Measurements from ENCODE around the gene FMN2. TPM values are rescaled to one million over a fixed set of nuclear protein-coding genes. Genes with fewer than 3 reads are reported as not detected.
"Not testable (repeated sequence)": the region's sequence is repeated elsewhere in the genome, so short reads cannot be mapped to it uniquely, and the experiment has no call there.

Gene FMN2
- total and polyA plus RNA-seq, 9 donors, result 0.24 to 0.81 (median 0.39) TPM

DNA sequence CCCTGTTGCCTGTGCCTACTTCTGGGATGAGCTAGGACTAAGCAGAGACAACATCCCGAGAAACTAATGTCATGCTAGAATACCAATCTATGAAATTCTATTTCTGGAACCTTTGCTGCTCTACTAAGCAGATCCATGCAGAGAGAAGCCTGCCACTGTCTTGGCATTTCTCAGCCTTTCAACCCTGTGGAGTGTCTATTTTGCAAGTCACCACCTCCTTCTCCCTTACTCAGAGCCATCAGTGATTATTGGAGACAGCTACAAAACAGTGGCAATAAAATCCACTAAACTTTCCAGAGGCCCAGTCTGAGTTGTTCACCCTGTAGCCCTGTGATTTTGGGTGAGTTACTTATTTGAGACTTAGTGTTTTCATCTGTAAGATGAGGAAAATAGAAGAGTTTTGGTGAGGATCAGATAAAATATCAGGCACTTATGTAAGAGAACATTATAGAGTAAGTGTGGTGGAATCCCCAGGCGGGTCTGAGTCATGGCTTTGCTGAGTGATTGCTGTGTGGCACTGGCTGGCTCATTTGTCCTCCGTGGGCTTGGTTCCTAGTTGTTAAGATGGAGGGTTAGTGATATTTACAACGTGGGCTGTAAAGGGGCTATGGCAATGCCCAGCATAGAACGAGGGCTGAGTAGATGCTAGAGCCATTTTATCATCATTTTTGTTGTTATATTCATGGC lies 61.1 kb downstream of the FMN2 start:
- Histone ChIP-seq H3K4me3 (ENCODE audit: low read length) (no peak overlapping the region), H3K9me3 (replicated peaks; ENCODE audit: control insufficient read depth, low read depth, low read length) (no peaks in the 10 kb centered on the region), H3K36me3 (ENCODE audit: control insufficient read depth, insufficient read depth, low read length) (no peaks in the 10 kb centered on the region), H3K27me3 (ENCODE audit: control insufficient read depth, insufficient read depth, low read length) (no peaks in the 10 kb centered on the region), H3K27ac (ENCODE audit: low read length) (no peak overlapping the region), H3K4me1 (ENCODE audit: control insufficient read depth, insufficient read depth, low read length) (no peaks in the 10 kb centered on the region)
- no peak for DNase-seq
- WGBS (ENCODE audit: insufficient coverage), result 78% methylated on average over 3 of the region's 5 CpGs

DNA sequence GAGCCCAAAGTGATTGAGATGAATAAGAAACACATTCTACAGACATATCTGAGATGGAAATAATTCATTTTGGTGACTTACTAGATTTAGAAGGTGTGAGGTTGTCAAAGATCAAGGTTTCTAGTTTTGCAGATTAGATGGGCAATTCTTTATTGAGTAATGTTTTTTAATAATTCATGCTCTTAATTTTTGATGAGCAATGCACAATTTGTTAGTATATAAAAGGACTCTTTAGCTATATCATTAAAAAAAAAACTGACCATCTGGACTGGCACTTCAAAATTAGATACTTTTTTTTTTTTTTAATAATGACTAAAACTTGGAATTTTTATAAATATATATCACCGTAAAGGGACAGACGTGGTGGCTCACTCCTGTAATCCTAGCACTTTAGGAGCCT lies 63.9 kb downstream of the FMN2 start:
- no peaks in the 10 kb centered on the region for H3K27me3 ChIP-seq (ENCODE audit: control insufficient read depth, insufficient read depth, low read length)
- H3K36me3 ChIP-seq (ENCODE audit: control insufficient read depth, insufficient read depth, low read length), result no peaks in the 10 kb centered on the region
- H3K4me1 ChIP-seq (ENCODE audit: control insufficient read depth, insufficient read depth, low read length), result no peaks in the 10 kb centered on the region
- no peaks in the 10 kb centered on the region for H3K9me3 ChIP-seq (replicated peaks; ENCODE audit: control insufficient read depth, low read depth, low read length)
- WGBS (ENCODE audit: insufficient coverage), result no CpG with 5 or more reads among the region's 2 CpGs
- DNase-seq, result no peak
- no peak overlapping the region for H3K27ac ChIP-seq (ENCODE audit: low read length)
- H3K4me3 ChIP-seq (ENCODE audit: low read length), result no peak overlapping the region

DNA sequence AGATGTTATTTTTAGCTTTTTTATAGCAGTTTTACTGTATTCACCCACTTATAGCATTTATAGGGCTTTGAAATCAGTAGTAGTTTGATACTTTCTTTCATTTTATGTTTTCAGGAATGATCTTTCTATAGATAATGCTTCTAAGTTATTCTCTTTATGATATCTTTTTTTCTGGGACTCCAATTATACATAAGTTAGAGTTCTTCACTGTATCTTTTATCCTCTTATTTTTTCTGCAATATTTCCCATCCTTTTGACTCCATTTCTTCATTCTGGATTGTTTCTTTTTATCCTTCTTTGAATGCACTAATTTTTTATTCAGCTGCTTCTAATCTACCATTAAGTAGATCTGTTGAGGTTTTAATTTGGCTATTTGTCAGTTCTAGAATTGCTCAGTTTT lies 73.1 kb downstream of the FMN2 start:
- Histone ChIP-seq H3K9me3 (replicated peaks; ENCODE audit: control insufficient read depth, low read depth, low read length) (peaks cover 5% of the 10 kb centered on the region), H3K27me3 (ENCODE audit: control insufficient read depth, insufficient read depth, low read length) (no peaks in the 10 kb centered on the region), H3K36me3 (ENCODE audit: control insufficient read depth, insufficient read depth, low read length) (no peaks in the 10 kb centered on the region), H3K27ac (ENCODE audit: low read length) (no peak overlapping the region), H3K4me3 (ENCODE audit: low read length) (no peak overlapping the region), H3K4me1 (ENCODE audit: control insufficient read depth, insufficient read depth, low read length) (no peaks in the 10 kb centered on the region)
- DNase-seq, result no peak

DNA sequence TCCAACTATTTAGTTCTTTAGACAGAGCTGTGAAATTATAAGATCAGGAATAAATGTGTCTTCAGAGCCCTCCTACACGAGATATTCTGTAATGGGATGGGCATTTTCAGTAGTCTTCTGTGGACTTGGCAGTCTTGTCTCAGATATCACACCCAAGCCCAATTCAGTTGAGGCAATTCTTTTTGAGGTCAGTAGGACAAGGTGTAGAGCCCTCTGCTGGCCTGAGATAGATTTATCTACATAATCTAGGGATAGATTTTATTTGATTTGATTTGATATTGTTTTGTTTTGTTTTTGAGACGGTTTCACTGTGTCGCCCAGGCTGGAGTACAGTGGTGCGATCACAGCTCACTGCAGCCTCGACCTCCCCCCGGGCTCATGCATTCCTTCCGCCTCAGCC lies 77.5 kb downstream of the FMN2 start:
- Histone ChIP-seq H3K36me3 (ENCODE audit: control insufficient read depth, insufficient read depth, low read length) (no peaks in the 10 kb centered on the region), H3K4me1 (ENCODE audit: control insufficient read depth, insufficient read depth, low read length) (no peaks in the 10 kb centered on the region), H3K9me3 (replicated peaks; ENCODE audit: control insufficient read depth, low read depth, low read length) (peaks cover 2% of the 10 kb centered on the region), H3K27ac (ENCODE audit: low read length) (no peak overlapping the region), H3K4me3 (ENCODE audit: low read length) (no peak overlapping the region), H3K27me3 (ENCODE audit: control insufficient read depth, insufficient read depth, low read length) (no peaks in the 10 kb centered on the region)
- 80% methylated on average over 1 of the region's 7 CpGs for WGBS (ENCODE audit: insufficient coverage)
- DNase-seq, result no peak

DNA sequence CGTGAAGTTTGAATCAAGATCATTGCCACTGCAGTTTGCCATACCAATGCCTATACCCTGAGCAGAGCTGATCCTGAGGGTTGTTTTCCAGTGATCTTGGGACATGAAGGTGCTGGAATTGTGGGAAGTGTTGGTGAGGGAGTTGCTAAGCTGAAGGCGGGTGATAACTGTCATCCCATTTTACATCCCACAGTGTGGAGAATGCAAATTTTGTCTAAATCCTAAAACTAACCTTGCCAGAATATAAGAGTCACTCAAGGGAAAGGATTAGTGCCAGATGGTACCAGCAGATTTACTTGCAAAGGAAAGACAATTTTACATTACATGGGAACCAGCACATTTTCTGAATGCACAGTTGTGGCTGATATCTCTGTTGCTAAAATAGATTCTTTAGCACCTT lies 78.6 kb downstream of the FMN2 start:
- Histone ChIP-seq H3K27me3 (ENCODE audit: control insufficient read depth, insufficient read depth, low read length) (no peaks in the 10 kb centered on the region), H3K36me3 (ENCODE audit: control insufficient read depth, insufficient read depth, low read length) (no peaks in the 10 kb centered on the region), H3K4me1 (ENCODE audit: control insufficient read depth, insufficient read depth, low read length) (no peaks in the 10 kb centered on the region), H3K4me3 (ENCODE audit: low read length) (no peak overlapping the region), H3K27ac (ENCODE audit: low read length) (no peak overlapping the region), H3K9me3 (replicated peaks; ENCODE audit: control insufficient read depth, low read depth, low read length) (no peaks in the 10 kb centered on the region)
- no CpG with 5 or more reads among the region's 2 CpGs for WGBS (ENCODE audit: insufficient coverage)
- no peak for DNase-seq

DNA sequence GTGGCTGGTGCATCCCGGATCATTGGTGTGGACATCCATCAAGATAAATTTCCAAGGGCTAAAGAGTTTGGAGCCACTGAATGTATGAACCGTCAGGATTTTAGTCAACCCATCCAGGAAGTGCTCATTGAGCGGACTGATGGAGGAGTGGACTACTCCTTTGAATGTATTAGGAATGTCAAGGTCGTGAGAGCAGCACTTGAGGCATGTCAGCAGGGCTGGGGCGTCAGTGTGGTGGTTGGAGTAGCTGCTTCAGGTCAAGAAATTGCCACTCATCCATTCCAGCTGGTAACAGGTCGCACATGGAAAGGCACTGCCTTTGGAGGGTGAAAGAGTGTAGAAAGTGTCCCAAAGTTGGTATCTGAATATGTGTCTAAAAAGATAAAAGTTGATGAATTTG lies 79.1 kb downstream of the FMN2 start:
- Histone ChIP-seq H3K4me1 (ENCODE audit: control insufficient read depth, insufficient read depth, low read length) (no peaks in the 10 kb centered on the region), H3K4me3 (ENCODE audit: low read length) (no peak overlapping the region), H3K27me3 (ENCODE audit: control insufficient read depth, insufficient read depth, low read length) (no peaks in the 10 kb centered on the region), H3K9me3 (replicated peaks; ENCODE audit: control insufficient read depth, low read depth, low read length) (no peaks in the 10 kb centered on the region), H3K36me3 (ENCODE audit: control insufficient read depth, insufficient read depth, low read length) (no peaks in the 10 kb centered on the region), H3K27ac (ENCODE audit: low read length) (no peak overlapping the region)
- WGBS (ENCODE audit: insufficient coverage), result 82% methylated on average over 4 of the region's 6 CpGs
- DNase-seq, result no peak

DNA sequence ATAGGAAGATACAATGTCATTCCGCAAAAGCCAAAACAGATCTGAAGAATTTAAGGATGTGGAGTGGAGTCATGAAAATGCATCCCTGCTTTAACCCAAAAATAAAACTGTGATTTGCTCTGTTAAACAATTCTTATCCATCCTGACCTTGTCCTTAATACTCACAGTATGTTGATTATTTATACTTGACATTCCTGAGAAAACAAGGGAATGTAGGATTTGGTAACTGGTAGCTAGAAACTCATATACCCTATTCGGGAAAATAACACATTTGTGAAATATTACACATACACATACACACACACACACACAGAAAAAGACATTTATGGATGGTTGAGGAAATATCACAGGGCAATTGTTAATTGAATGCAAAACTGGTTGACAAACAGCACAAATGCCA lies 80.2 kb downstream of the FMN2 start:
- Histone ChIP-seq H3K27ac (ENCODE audit: low read length) (no peak overlapping the region), H3K9me3 (replicated peaks; ENCODE audit: control insufficient read depth, low read depth, low read length) (no peaks in the 10 kb centered on the region), H3K4me1 (ENCODE audit: control insufficient read depth, insufficient read depth, low read length) (no peaks in the 10 kb centered on the region), H3K27me3 (ENCODE audit: control insufficient read depth, insufficient read depth, low read length) (no peaks in the 10 kb centered on the region), H3K36me3 (ENCODE audit: control insufficient read depth, insufficient read depth, low read length) (no peaks in the 10 kb centered on the region), H3K4me3 (ENCODE audit: low read length) (no peak overlapping the region)
- DNase-seq, result no peak
- WGBS (ENCODE audit: insufficient coverage), result no CpG with 5 or more reads among the region's 2 CpGs

DNA sequence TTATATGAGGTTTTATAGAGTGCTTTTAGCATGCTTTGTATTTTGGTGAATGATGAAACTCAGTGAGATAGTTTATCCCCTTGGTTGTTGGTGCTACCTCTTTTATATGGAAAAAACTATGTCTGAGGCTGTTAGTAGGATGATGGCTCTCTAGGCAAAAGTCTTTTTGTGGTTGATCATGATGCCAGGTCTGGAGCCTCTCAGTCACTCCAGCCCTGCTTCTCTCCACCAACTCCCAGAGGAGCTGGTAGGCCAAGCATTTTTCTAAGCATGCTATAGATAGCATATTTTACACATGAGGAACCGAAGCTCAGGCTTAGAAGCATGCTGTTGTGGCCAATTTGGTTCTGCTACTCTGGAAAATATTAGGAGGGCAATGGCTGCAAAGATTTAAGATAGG lies 82.2 kb downstream of the FMN2 start:
- Histone ChIP-seq H3K27me3 (ENCODE audit: control insufficient read depth, insufficient read depth, low read length) (no peaks in the 10 kb centered on the region), H3K36me3 (ENCODE audit: control insufficient read depth, insufficient read depth, low read length) (no peaks in the 10 kb centered on the region), H3K4me1 (ENCODE audit: control insufficient read depth, insufficient read depth, low read length) (no peaks in the 10 kb centered on the region), H3K27ac (ENCODE audit: low read length) (no peak overlapping the region), H3K4me3 (ENCODE audit: low read length) (no peak overlapping the region), H3K9me3 (replicated peaks; ENCODE audit: control insufficient read depth, low read depth, low read length) (no peaks in the 10 kb centered on the region)
- no peak for DNase-seq
- no CpG with 5 or more reads among the region's 1 CpG for WGBS (ENCODE audit: insufficient coverage)

DNA sequence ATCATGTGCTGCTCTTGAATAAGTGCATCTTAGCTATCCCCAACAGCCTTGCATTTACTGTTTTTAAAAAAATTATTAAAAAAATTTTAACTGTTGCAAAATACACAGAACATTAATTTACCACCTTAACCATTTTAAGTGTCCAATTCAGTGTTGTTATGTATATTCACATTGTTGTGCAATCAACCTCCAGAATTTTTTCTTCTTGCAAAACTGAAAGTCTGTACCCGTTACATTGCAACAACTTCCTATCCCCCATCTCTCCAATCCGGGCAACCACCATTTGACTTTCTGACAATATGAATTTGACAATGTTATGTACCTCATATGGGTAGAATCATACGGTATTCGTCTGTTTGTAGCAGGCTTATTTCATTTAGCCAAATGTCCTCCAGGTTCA lies 83.1 kb downstream of the FMN2 start:
- H3K27me3 ChIP-seq (ENCODE audit: control insufficient read depth, insufficient read depth, low read length), result no peaks in the 10 kb centered on the region
- no peak overlapping the region for H3K4me3 ChIP-seq (ENCODE audit: low read length)
- H3K36me3 ChIP-seq (ENCODE audit: control insufficient read depth, insufficient read depth, low read length), result no peaks in the 10 kb centered on the region
- no peak overlapping the region for H3K27ac ChIP-seq (ENCODE audit: low read length)
- no peak for DNase-seq
- no peaks in the 10 kb centered on the region for H3K9me3 ChIP-seq (replicated peaks; ENCODE audit: control insufficient read depth, low read depth, low read length)
- H3K4me1 ChIP-seq (ENCODE audit: control insufficient read depth, insufficient read depth, low read length), result no peaks in the 10 kb centered on the region
- no CpG with 5 or more reads among the region's 4 CpGs for WGBS (ENCODE audit: insufficient coverage)

DNA sequence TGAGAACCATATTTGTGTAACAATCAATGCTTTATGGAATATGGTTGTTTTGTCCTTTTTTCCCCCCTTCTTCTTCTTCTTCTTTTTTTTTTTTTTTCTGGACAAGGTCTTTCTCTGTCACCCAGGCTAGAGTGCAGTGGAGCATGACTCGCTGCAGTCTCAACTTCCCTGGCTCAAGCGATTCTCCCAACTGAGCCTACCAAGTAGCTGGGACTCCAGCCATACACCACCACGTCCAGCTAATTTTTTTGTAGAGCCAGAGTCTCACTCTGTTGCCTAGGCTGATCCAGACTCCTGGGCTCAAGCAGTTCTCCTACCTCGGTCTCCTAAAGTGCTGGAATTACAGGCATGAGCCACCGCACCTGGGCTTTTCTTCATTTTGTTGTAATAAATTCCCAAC lies 86.7 kb downstream of the FMN2 start:
- no peaks in the 10 kb centered on the region for H3K9me3 ChIP-seq (replicated peaks; ENCODE audit: control insufficient read depth, low read depth, low read length)
- no peak overlapping the region for H3K27ac ChIP-seq (ENCODE audit: low read length)
- 76% methylated on average over 4 of the region's 5 CpGs for WGBS (ENCODE audit: insufficient coverage)
- no peaks in the 10 kb centered on the region for H3K27me3 ChIP-seq (ENCODE audit: control insufficient read depth, insufficient read depth, low read length)
- no peak for DNase-seq
- no peaks in the 10 kb centered on the region for H3K4me1 ChIP-seq (ENCODE audit: control insufficient read depth, insufficient read depth, low read length)
- no peak overlapping the region for H3K4me3 ChIP-seq (ENCODE audit: low read length)
- no peaks in the 10 kb centered on the region for H3K36me3 ChIP-seq (ENCODE audit: control insufficient read depth, insufficient read depth, low read length)

DNA sequence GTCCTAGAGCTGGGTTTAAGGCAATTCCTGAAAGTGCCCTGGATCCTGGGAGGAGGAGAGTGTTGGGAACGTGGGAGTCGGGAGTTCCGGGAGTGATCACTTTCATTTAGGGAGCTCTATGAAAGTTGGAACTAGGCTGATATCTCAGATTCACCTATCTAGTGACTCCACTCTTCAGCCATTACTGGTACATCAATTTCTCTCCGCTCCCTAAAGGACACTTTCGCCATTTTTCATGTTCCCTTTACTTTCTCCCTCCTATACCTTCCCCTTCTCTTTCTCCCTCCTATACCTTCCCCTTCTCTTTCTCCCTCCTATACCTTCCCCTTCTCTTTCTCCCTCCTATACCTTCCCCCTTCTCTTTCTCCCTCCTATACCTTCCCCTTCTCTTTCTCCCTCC lies 93.0 kb downstream of the FMN2 start:
- 91% methylated on average over 2 of the region's 5 CpGs for WGBS (ENCODE audit: insufficient coverage)
- DNase-seq; H3K27ac ChIP-seq (ENCODE audit: low read length); H3K36me3 ChIP-seq (ENCODE audit: control insufficient read depth, insufficient read depth, low read length); H3K4me1 ChIP-seq (ENCODE audit: control insufficient read depth, insufficient read depth, low read length); H3K4me3 ChIP-seq (ENCODE audit: low read length); H3K27me3 ChIP-seq (ENCODE audit: control insufficient read depth, insufficient read depth, low read length); H3K9me3 ChIP-seq (replicated peaks; ENCODE audit: control insufficient read depth, low read depth, low read length): not testable (repeated sequence)

Data from muscle of leg (tissue), 11 donors.